T-helper 1 cell treated with Interleukin-12 subunit alpha and Interleukin-12 subunit beta and Interleukin-4 antibody, amounts not matched to agents 30 ng/mL and 1 ng/mL, for 36 hours (primary cell): ENCODE data around the gene ZNF821. TPM values are rescaled to one million over a fixed set of nuclear protein-coding genes. Genes with fewer than 3 reads are reported as not detected.
"Not testable (repeated sequence)": the region's sequence is repeated elsewhere in the genome, so short reads cannot be mapped to it uniquely, and the experiment has no call there.

Experiments
- intact Hi-C: fragments of 100-400 bp; cut with micrococcal nuclease; formaldehyde crosslinking; loops from one replicate; pipeline ENCODE4 v1.15.1; 2024
- total RNA-seq: library from RNA; stranded (reverse); gene quantifications from 2 replicates; pipeline ENCODE4 v1.2.3, GENCODE V29; 2022

Gene ZNF821
- total RNA-seq, 1 donor from 2014 or later = 4.5 TPM

DNA sequence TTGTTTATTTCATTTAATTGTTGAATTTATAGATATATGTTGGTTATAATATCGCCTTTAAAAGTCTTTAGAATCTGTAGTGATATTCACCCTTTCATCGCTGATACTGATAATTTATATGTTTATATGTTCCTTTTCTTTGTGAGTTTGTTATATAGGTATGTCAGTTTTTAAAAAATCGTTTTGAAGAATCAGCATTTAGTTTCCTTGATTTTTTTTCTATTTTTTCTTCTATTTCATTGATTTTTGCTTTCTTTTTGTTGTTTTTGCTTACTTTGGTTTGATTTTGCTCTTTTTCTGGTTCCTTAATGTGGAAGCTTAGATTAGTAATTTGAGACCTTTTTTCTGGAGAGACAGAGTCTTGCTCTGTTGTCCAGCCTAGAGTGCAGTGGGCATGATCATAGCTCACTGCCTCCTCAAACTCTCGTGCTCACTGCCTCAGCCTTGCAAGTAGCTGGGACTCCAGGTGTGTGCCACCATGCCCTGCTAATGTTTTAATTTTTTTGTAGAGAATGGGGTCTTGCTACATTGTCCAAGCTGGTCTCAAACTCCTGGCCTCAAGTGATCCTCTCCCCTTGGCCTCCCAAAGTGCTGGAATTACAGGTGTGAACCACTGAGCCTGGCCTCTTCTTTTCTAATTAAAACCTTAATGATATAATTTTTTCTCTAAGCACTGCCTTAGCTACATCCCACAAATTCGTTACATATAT lies 18.8 kb upstream of the ZNF821 start:
- intact Hi-C loops = no loop called here

GRCh38 chr16:71899171-71899570 lies 15.2 kb upstream of the ZNF821 start:
- intact Hi-C loops = loop anchor here (5.0 to 10.0 kb wide), 3 partner anchors 107 to 766 kb away; no protein-coding TSS in a partner anchor

DNA sequence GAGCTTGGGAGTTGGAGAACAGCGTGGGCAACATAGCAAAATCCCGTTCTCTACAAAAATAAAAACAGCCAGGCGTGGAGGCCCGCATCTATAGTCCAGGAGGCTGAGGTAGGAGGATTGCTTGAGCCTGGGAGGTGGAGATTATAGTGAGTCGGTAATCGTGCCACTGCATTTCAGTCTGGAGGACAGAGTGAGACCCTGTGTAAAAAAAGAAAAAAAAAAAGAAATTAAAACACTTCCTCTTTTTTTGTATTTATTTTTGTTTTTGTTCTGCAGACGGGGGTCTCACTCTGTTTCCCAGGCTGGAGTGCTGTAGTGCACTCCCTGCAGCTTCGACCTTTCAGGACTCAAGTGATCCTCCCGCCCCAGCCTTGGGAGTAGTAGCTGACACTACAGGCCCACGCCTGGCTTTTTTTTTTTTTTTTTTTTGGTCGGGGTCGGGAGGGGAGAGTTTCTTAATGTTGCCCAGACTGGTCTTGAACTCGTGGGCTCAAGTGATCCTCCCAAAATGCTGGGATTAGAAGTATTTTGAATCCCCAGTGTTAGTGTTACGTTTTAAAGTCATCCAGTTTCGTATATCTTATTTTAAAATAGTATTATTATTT lies 12.9 kb upstream of the ZNF821 start:
- intact Hi-C loops = loop anchor here (5.0 to 10.0 kb wide), 3 partner anchors 105 to 768 kb away; no protein-coding TSS in a partner anchor

DNA sequence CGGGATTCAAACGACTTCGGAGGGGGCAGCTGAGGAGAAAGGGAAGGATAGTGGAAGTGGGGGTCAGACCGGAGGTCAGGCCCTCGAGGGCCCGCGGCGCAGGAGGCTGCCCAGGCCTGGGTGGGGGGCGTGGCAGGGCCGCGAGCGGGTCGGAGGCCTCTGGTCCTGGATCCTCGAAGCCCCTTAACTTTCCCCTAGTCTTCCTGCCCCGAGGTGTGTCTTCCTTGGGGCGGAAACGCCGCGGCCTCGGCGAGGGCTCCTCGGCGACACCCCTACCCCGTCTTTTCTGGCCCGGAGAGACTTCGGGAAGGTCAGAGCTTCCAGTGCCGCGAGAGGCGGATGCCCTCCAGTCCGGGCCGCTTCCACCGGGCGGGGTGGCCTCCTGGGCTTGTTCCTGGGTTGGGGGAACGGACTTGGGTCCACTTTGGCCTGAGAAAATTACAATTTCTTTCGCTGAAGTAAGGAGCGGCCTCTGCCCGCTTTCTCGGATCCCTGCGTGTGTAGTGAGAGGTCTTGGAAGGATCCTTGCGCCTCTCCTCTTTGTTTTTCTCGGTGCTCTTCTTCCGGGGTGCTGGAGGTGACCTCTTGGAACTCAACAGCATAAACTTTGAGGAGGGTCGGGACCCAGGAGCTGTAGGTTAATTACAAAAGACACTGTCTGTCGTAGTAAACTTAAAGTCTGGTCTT lies 11.8 kb upstream of the ZNF821 start:
- intact Hi-C loops = loop anchor here (1.0 to 10.0 kb wide), 11 partner anchors 14 to 769 kb away; partner anchors contain the start of genes ATXN1L, DHODH, DHX38 and PHLPP2

DNA sequence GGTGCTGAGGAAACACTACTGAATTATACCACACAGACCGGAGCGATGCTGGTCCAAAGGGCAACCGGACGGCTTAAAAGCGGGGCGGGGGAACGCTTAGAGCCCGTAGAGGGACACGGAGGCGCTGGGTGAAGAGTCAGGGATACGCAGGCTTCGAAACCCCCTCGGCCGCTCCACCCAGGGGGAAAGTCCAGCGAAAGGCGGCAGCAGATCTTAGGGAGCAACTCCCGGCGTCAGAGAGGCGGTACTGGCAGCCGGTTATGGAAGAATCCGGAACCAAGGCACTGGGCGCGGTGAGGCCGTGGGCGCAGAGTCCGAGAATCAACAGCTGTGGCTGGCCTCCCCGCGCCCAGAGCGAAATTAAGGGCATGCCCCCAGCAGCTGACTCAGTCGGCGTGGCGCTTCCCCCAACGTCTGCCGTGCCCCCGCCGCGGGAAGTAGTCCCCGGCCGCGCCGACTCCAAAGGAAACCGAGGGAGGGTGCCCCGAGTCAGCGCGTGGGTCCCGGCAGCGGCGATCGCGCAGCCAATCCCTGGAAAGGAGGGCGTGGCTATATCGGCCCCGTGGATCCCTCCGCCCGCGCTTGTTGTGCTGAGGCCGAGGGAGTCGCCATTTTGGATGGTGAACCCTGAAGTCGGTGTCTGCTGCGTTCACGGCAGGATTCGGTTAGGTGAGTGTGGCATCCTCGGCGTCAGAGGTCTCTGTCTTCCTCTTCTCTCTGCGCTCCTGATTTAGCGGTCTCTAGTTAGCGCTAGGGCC lies 11.1 kb upstream of the ZNF821 start, which contains the start of gene IST1:
TSS of gene IST1 (plus strand) at position 611 of the 758 bp plus-strand sequence. CDS start 20,110 bp downstream, outside the sequence.
- intact Hi-C loops = loop anchor here (1.0 to 10.0 kb wide), 11 partner anchors 13 to 770 kb away; partner anchors contain the start of genes ATXN1L, DHODH, DHX38 and PHLPP2

DNA sequence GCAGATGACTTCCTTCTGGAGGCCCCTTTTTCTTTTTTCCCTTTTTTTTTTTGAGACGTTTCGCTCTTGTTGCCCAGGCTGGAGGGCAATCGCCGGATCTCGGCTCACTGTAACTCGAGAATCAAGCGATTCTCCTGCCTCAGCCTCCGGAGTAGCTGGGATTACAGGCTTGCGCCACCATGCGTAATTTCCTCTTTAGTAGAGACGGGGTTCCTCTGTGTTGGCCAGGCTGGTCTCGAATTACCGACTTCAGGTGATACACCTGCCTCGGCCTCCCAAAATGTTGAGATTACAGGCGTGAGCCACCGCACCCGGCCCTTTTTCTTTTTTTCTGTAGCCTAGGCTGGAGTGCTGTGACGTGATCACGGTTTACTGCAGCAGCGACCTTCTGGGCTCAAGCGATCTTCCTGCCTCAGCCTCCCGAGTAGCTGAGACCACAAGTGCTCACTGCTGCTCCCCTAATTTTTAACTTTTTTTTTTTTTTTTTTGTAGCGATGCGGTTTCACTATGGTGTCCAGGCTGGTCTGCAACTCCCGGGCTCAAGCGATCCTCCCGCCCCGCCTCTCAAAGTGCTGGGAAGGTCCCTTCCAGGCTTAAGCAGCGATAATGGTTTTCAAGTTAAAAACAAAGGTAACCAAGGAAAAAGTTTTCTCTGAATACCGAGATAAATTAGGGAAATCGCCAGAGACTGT lies 10.4 kb upstream of the ZNF821 start:
- intact Hi-C loops = loop anchor here (2.0 to 10.0 kb wide), 2 partner anchors 330 to 770 kb away; no protein-coding TSS in a partner anchor

- intact Hi-C loops = loop anchor here (2.0 to 10.0 kb wide), 2 partner anchors 329 to 771 kb away; no protein-coding TSS in a partner anchor
Observed at GRCh38 chr16:71893888-71894228, 9.9 kb upstream of the ZNF821 start.

DNA sequence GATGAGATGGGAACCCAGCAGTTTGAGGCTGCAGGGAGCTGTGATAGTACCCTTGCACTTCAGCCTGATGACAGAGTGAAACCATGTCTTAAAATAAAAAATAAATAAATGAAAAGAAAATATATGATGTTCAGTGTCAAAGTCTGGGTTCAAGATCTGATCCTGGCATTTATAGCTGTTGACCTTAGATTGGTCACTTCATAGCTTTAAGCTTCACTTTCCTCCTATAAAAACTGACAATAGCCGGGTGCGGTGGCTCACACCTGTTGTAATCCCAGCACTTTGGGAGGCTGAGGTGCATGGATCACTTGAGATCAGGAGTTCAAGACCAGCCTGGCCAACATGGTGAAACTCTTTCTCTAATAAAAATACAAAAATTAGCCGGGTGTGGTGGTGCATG lies 5.2 kb upstream of the ZNF821 start:
- intact Hi-C loops = loop anchor here (10.0 kb wide), 1 partner anchor 1604 kb away; the partner anchor contains the start of gene AARS1

DNA sequence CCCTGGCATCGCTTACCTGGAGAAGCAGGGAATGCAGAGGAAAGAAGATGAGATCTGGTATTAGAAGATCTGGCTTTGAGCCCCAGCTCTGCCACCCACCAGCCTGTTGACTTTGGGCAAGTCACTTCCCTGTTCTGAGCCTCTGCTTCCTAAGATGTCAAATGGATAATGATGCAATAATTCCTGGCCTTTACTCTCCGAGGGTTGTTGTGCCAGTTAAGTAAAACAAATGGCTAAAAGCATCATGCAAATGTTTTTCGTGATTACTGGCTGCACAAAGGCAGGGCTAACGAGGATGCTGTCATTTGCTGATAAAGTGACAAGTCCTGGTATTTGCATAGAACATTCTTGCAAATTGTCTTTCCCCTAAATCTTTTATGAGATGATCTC lies 1.3 kb upstream of the ZNF821 start:
- intact Hi-C loops = loop anchor here (2.0 to 10.0 kb wide), 2 partner anchors 596 to 1600 kb away; partner anchors contain the start of genes AARS1 and CMTR2

- intact Hi-C loops = loop anchor here (2.0 to 10.0 kb wide), 4 partner anchors 161 to 1599 kb away; partner anchors contain the start of gene AARS1
Observed at GRCh38 chr16:71883168-71883848, 674 bp downstream of the ZNF821 start.

DNA sequence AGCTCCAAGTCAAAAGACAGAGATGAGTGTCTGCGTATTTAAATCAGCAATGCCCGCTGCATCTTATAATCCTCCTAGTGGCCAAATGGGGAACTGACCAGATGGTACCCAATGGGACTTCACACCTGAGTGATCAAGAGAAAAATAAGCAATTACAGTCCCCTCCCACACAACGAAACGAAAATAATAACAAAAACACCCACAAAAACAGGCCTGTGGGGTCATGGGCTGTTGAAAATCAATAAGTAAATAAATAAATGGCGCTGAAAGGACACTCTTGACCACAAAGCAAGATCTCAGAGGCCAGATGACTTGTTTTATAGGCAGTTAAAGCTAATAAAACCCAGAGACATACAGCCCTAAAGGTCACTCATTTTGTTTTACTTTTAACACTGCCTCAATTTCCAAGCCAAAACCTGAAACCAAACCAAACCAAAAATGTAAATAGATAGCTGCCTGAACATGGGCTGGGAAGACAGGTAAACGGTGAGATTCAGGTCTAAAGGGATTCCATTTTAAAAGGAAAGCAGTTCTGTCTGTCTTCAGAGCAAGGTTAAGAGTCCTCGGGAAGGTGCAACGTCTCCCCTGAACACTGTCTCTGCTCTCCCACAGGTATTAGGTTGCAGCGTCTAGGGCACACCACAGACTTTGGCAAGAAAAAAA lies 1.3 kb downstream of the ZNF821 start:
- intact Hi-C loops = loop anchor here (1.0 to 10.0 kb wide), 7 partner anchors 13 to 1598 kb away; partner anchors contain the start of genes AARS1, DHODH and IST1

DNA sequence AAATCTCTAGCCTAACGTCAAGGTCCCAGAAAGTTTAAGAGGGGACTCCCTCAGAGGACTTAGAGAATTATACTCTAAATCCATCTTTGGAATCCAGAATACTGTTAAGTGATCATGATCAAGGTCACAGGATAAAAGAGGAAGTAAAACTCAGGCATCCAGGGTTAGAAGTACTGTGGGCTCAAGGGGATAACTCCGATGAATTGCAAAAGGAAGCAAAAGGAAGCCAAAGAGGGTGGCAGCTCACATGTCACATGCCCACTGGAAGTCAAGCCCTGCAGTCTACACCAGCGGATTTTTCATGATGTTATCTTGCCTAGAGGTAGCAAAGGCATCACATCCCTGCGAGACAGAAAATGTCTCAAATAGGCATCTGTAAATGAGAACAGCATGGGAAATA lies 3.8 kb downstream of the ZNF821 start:
- intact Hi-C loops = loop anchor here (2.0 to 10.0 kb wide), 4 partner anchors 213 to 1595 kb away; partner anchors contain the start of genes AARS1, DHX38 and TXNL4B

DNA sequence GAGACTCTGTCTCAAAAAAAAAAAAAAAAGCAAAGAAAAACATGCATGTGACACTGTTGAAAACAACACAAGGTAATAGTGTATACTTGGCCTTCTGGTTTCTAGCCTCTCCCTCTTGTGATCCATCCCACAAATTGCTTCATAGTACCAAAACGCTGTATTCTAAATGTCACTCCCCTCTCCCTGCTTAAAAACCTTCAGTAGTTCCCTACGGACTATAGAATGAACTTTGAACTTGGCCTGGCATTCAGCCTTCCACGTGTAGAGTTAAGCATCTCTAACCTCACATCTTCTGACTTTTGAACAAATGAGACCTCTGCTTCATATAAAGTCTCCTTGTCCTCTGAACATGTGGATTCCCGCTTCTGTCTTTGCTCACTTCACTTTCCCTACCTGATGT lies 5.1 kb downstream of the ZNF821 start:
- intact Hi-C loops = no loop called here

DNA sequence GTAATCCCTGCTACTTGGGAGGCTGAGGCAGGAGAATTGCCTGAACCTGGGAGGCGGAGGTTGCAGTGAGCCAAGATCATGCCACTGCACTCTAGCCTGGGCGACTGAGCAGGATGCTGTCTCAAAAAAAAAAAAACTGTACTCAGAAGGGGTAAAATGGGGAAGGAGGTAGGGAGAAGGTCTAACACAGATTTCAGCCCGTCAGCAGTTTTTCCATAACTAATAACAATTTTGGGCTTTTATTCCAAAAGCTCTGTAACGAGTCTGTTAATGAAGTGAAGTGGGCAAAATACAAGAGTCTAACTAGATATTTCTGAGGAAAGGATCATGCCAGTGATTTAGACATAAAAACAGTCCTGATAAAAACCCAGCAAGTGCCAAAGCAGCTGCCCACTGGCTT lies 10.8 kb downstream of the ZNF821 start:
- intact Hi-C loops = no loop called here

DNA sequence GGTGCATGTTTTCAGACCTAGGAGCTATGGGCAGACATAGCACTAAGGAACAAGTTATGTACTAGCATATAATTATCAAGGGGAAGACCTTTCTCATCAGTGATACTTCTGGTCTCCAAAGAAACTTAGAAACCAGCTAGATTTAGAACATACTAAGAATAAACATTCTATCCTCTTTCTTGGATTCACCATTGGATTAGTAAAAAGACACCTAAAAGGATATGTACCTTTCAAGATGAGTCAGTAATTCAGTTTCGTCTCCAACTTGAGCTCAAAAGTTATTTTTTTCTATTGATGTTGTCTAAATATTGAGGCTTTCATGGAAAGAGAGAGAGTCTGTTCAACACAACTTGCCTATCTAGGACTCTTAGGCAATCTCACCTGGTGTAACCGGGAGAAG lies 13.2 kb downstream of the ZNF821 start:
- intact Hi-C loops = no loop called here

DNA sequence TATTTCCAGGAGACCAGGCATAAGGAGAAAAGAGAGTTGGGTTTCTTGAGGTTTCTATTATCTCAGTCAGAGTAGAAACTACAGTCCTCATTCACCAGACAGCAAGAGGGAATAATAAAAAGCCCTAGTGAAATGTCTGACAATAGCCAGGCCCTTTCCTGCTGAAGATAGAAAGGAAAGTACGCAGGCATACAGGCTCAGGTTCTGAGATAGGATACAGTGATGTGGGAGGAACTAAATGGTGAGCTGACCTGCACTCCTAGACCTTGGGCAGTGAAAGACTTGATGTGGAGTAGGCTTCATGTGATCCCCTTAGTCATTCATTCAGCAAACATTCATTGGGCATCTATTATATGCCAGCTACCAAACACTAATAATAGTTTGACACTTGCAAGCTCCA lies 14.9 kb downstream of the ZNF821 start:
- intact Hi-C loops = no loop called here

DNA sequence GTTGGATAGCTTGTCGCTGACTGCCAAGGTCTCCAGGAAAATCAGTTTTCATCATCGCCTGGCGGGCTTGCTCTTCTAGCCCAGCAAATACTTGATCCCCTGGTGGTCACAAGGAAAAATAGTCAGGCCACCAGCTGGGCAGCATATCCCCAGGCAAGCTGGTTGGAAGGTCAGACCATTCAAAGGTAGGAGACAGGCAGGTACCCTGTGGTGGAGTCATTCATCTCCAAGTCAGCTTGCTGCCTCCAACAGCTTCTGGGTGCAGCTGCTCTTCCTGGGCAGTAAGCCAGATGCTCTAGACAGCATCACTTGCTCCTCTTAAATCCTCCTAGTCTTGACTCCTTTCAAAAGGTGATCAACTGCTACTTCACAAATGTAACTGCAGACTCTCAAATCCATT lies 16.0 kb downstream of the ZNF821 start:
- intact Hi-C loops = no loop called here

DNA sequence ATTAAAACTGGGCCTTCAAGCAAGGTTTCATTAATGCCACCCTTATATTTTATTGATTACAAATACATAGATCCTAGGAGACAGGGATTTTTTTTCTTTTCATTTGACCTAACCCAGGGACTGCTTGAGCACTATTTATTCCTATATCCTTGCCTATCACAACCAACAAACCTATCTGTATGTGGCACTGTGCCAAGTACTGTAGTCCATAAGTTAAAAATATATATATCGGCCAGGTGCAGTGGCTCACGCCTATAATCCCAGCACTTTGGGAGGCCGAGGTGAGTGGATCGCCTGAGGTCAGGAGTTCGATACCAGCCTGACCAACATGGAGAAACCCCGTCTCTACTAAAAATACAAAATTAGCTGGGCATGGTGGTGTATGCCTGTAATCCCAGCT lies 16.8 kb downstream of the ZNF821 start:
- intact Hi-C loops = not testable (repeated sequence)
